HCEC 1CT (cell line): ENCODE data around the gene HOXB5.

Experiments
- DNase-seq: peaks from one replicate; pipeline ENCODE4 v3.0.0-alpha.2; 2017

Gene HOXB5

DNA sequence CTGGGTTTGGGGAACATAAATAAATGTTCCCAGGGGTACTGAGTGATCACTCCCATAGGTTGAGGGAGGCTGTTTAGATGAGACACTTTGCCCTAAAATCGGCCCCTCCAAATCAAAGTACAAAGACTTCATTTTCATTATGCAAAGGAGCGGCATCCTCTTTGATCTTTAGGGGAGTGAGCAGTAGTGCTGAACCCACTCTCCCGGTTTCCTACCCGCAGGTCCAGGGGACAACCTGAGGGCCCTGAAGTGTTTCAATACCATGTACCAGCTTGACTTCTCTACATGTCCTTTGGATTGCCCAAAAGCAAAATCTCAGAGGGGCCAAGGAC is 7.6 kb upstream of the HOXB5 start:
- DNase-seq, result no peak

DNA sequence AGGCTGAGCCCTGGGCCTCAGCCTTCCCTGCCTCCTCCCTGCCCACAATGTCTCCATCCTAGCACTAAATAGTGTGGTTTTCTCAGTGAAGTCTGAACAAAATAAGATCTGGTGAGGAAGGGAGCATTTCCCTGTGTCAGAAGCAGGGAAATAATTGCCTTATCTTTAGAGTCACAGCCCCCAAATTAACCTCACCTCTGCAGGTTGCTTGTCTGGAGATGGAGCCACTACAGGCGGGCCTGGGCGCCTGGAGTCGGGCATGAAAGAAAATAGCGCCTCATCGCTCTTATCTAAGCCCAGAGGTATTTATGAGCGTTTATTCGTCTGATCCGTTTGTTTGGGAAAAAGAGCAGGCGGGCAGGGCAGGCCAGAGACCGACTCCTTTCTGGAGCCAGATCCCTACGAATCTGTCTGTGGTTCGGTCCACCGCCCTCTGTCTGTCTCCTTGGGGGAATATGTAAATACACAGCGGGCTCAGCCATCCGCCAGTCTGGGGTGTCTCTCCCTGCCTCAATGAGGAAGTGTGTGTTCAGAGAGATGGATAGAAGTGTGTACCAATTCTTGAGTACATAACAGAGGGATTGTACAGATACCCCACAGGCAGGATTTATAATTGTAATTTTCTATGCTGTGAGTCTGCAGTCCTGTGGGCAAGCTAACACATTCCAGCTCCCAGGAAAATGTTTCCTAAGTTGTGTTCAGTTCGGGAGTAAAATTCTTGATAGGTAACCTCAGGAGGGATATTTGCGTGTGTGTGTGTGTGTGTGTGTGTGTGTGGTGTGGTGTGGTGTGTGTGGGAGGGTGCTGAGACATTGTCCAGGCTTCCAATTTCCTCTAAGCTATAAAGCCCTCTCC is 6.9 kb upstream of the HOXB5 start:
- no peak for DNase-seq

DNA sequence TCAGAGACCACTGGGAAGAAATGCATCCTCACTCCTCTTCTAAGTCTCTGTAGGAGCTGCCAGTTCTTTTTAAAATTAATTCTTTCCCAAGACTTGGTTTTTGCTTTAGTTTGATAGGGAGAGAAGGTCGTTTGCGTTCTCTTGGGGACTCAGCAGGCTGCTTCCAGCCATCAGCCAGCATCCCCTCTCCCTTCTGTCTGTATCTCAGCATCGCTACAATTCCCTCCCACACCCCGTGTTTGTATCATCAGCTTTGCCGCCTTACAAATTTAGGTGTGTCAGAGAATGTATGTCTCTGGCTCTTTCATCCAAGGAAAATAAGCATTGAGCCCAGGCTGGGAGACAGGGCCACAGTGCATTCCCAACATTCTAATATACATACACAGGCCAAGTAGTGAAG is 5.8 kb upstream of the HOXB5 start:
- DNase-seq, result no peak

DNA sequence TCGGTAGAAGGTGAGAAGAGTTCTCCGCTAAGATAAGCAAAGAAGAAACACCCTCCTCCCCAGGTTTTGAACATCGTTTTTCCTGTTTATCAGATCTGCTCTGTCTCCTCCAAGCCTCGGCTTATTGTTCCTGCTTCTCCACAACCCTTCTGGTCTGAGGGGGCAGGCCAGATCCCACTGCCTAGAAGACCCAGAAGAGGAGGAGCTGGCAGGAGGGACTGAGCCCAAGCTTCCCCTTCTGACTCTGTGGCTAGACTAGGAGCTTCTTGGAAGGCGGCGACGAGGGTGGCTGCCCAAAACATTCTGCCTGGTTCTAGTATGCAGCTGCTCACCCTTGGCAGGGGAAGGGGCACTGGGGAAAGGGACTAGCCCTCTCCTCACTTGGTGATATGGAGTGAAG is 5.2 kb upstream of the HOXB5 start:
- no peak for DNase-seq

DNA sequence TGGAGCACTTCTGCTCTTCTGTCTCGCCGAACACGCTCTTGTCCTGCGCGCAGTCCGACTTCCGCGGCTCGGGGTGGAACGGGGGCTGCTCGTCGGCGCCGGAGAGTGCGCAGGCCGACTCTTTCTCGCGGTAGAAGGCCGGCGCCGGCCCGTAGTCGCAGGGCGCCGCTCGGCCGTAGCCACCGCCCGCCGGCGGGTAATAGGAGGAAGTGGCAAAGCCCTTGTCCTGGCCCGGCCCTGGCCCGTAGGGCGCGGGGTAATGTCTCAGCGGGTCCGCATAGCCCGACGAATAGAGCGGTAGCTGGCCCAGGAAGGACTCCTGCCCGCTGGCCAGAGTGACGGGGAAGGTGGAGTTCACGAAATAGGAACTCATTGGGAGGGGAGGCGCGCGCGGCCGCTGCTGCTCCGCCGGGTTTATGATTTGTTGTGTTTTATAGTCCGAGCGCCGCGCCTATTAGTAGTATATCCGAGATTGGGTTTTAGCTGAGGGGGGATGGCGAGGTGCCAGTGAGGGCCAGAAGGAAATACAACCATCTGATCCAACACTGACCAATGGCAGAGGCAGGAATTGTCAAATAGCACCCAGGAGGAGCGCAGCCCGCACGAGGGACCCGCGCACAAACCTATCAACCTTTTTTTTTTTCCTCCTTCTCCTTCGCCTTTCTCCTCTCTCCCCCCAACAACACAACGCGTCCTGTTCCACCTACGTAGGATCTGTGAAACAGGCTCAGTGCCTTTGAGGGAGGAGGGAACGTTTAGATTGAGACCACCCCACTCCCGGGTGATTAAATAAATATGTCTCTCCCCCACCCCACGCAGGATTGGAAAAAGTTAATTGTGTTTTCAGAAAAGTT is 4.4 kb upstream of the HOXB5 start:
- DNase-seq, result peak; percentile 76

- DNase-seq, result no peak
These were observed 3.9 kb upstream of the HOXB5 start for GRCh38 chr17:48597528-48597777.

DNA sequence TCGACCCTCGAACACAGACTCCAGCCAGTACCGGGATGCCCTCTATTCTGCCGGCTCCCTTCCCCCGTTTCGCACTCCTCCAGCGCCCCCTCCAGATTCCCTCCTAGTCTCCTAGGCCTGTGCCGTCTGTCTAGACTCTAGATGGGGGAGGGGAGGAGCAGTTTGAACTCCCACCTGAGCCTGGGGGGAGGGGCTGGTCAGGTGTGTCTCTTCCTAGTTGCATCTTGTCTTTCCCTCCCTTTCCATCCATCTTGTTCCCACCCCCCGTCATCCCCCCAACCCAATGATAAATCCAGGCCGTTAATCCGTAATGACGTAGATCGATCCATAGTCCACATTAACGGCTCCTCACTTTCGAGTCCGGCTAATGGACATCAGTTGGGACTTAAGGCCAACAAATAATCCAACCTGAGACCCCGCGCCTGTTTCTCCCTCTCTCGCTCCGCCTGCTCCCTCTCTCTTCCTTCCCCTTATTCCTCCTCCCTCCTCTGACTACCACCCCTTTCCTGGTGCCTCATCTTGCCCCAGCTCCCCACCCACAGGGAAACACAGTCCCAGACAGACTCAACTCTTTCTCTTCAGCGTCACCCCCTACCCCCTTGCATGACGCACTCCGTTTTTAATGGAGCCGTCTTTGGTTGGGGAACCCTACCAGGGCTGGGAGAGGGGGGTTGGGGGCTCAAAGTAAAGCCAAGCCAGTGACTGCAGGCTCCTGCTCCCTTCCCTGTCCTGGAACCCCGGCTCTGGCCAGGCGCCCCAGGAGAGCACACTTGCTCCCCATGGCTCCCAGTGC is 3.4 kb upstream of the HOXB5 start:
- DNase-seq, result peak; percentile 41

DNA sequence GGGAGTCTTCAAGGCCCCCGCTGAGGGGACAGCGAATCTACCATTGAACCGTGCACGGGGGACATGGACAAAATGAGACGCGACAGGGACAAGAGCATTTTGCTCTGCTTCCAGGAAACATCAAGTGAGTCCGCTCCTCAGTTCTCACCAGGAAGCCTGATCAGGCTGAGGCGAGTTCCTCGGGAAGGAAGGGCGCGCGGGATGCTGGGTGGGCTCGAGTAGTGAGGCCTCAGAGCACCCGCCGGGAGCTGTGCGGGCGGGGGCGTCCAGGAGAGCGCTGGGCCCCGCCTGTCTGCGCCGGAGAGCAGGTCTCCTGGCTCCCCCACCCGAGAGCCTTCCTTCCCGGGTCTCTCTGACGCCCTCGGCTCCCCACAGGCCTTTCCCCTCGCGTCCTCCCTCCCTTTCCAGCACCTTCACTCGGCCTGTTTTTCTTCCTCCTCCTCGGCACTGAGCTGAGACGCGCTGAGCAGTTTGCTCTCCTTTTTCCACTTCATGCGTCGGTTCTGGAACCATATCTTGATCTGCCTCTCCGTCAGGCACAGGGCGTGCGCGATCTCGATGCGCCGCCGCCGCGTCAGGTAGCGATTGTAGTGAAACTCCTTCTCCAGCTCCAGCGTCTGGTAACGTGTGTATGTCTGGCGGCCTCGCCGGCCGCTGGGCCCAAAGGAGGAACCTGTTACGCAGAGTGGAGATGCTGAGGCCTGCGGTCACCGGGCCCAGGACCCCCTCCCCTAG is 2.6 kb upstream of the HOXB5 start:
- DNase-seq, result no peak

DNA sequence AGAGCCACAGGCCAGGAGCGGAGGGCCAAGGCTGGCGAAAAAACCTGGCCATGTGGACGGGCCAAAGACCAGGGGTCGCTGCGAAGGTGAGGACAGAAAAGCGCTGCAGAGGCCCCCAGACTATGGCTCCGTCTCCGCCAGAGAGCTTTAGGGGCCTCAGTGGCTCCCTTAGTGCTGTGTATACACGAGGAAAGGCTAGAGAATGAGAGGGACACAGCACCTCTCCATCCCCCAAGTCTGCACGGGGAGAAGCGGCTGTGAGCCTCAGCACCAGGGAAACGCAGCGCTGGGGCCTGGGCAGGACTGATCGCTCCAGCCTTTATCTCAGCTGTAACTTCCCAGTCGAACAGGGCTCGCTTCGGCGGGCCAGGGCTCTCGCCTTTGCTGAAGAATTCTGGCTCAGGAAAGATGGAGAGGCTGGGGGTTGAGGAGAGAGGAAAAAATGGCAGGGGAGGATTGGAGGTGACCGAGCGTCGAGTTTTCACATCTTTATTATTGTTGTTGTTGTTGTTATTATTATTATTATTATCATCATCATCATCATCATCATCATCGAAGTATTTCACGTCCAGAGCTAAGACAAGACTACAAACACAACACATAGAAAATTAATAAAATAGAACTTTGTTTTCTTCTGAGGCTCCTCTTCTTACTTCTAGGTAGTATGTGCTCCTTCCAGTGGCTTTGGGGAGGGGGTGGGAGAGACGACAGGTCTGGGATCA is 1.9 kb upstream of the HOXB5 start:
- DNase-seq, result no peak

DNA sequence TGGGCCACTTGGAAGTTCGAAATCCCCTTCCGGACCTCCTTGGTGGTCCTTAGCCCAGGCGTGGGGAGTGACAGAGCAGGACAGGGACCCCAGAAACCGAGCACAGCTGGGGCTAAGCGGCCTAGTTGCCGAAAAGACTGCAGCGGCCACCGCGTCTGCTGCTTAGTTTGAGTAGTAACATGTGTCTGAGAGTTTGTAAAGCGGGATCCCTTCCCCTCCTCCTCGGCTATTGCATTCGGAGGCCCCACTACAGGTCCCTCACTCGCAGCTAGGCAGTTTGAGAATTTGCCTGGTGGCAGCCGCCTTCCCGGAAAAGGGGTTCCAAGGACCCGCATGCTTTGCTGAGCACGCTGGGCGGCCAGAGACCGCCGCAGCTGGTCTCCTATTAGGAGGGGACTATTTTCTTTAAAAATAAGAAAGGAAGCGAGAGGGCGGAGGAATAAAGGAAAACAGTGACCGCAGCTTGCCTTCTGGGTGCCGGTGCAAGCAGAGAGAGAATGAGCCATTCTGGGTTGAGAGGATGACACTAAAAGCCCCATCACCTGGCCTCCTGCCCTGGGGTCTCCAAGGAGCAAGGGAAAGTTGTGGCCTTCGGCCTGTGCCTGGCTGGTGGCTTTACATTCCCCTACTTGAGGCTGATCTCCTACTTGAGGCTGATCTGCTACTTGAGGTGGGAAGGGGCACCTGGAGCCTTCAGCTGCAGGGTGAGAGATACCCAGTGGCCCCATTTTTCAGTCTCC is 1.1 kb upstream of the HOXB5 start:
- no peak for DNase-seq

DNA sequence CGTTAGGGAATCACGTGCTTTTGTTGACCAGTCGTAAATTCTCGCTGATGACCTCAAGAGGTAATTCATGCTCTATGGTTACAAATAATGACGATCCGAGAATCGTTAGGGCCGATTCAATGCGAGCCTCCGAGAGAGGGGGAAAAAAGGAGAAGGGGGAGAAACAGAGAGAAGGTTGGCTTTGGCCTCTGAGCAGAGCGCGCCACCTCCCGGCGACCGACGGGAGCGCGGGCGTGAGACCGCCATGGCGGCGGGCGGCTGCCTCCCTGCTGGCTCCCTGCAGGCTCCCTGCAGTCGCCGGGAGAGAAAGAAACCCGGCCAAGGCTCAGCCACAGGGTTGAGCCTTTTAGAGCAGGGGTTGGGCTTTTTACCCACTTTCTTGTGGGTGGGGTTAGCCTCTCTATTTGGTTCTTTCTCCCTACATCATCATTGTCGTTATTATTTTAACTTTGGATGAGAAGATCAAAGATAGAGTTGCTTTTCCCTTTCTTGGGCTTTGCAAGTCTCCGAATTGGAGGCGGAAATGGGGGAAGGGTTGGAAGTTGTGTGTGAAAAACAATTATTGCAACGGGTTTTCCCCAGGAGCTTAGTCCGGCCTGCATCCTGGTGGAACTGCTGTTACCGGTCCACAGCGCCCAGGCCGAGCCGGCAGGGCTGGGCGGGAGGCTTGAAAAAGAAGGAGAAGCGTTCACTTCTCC is 410 bp upstream of the HOXB5 start:
- DNase-seq, result peak; percentile 88

DNA sequence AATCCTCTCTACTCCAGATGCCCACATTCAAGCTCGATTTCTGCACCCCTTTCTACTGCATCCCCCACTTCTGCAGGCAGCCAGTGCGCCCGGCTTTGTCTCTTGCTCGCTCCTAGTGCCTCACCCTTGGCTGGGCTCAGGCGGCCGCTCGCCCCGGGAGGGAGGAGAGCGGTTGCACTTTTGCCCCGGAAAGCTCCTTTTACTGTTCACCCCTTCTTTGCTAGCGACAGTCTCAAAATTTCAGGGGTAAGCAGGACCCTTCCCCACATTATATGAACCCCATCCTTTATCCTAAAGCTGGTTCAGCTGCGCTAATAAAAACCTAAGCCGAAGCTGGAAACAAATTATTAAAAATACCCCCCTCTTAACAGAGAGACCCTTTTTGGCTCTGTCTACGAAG is 1.0 kb downstream of the HOXB5 start:
- peak; percentile 52 for DNase-seq

DNA sequence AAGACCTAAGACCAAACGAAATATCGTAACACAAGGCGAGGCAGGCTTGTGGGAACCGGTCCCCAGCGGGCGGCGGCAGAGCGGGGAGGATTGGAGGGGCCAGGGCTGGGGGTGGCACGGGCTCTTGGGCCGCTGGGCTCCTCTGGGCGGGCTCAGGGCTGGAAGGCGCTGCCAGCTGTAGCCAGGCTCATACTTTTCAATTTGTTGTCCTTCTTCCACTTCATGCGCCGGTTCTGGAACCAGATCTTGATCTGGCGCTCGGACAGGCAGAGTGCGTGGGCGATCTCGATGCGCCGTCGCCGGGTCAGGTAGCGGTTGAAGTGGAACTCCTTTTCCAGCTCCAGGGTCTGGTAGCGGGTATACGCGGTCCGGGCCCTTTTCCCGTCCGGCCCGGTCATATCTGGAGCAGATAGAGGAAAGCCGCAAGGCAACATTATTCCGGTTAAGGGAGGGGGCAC is 1.5 kb downstream of the HOXB5 start:
- DNase-seq, result peak; percentile 48

DNA sequence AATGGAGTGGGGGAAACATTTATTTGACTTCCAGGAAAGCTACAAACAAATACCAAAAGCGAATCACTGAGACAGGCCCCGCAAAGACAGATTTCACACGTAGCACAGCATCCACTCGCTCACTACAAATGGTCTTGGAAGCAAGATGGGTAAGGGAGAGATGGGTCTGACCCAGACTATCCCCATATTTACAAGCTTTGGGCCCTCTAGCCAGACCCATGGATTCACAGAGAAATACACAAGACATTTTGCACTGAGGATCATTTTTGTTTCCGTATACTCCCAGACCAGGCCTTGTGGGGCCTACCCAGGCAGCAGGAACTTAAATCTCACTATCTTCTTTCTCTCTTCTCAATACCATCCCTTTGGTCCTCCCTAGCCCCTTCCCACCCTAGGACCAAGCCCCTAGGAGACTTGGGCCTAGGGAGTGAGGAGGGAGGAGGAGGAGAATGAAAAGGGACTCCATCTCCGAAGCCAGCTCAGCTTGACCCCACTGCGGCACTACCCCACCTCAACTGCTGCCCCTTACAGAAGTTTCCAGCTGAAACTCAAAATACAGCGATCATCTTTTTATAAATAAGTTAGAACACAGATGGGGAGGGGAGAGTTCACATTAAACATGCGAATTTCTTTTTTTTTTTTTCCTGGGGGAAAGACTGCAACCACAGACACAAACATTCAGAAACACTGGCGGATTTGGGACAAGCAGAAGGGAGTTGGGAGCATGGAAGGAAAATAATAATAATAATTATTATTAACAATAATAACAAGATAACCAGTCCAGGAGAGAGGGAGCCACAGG is 2.1 kb downstream of the HOXB5 start:
- DNase-seq, result no peak

DNA sequence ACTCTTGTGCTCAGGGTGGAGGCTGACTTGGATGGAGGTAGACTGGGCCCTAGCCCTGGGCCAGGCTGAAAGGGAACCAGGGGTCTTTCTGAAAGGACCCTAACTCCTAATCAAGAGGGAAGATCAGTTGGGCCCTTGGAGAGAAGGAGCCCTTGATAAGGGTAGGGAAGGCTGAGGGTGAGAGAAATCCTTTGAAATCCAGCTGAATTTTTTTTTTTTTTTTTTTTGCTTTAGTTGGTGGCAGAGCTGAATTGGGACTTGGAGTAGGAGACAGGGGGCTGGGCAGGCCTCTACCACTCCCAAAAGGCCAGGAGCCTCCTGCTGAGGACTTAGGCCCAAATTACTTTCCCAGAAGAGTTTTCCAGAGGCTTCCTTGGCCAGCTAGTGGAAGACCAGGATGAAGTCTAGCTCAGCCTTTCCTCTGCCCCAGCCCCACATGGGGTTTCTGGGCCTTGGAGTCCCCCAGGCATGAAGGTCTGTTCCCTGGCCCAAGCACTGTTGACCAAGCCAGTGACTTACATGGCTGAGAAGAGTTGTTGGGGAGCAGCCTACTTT is 2.9 kb downstream of the HOXB5 start:
- DNase-seq, result no peak

GRCh38 chr17:48589831-48590606 is 3.6 kb downstream of the HOXB5 start, which contains the start of gene HOXB3:
TSS of gene HOXB3 (minus strand) at chr17:48590241. CDS start at chr17:48552474, 37,767 bp downstream.
- DNase-seq, result peak; percentile 35

- no peak for DNase-seq
These were observed 4.3 kb downstream of the HOXB5 start for GRCh38 chr17:48589060-48589830.

- DNase-seq, result peak; percentile 43
These were observed 5.1 kb downstream of the HOXB5 start for GRCh38 chr17:48588528-48588927.
